Esophagus squamous epithelium (tissue), 4 donors: ENCODE data around the gene MAP1B.

Experiments
- CTCF ChIP-seq, 6 experiments: fragments of 450-650 bp in 4 of 6; fragments of 200-600 bp in 2 of 6; sonication (generic) in 2 of 6; IDR thresholded peaks; one replicate each; pipeline ENCODE4 v1.5.1; 2016 to 2019; ENCODE audit warnings: antibody characterized with exemption in 6 of 6, mild to moderate bottlenecking in 4 of 6, moderate library complexity in 4 of 6
- POLR2A ChIP-seq, 4 donors: fragments of 450-650 bp; IDR thresholded peaks; one replicate each; pipeline ENCODE4 v1.6.1; 2017; ENCODE audit warnings: antibody characterized with exemption in 4 of 4, mild to moderate bottlenecking in 4 of 4, moderate library complexity in 3 of 4

GRCh38 chr5:72117307-72117706 lies 10.0 kb downstream of the MAP1B start:
- TF ChIP-seq CTCF (IDR thresholded peaks at IDR 0.05) (no peak), POLR2A (IDR thresholded peaks at IDR 0.05) (no peak)
